Left lung (tissue), 10 donors: ENCODE results near the gene CMA1. TPM values are rescaled to one million over a fixed set of nuclear protein-coding genes. Genes with fewer than 3 reads are reported as not detected.

Source experiments
- ATAC-seq: fragments of 200-7000 bp; cut with Tn5 transposase; one replicate; pipeline ENCODE4 v1.9.1; 2020; ENCODE audit warnings: moderate library complexity
- DNase-seq, 4 donors: peaks; one replicate each; pipeline ENCODE4 v3.0.0-alpha.2; 2013 to 2020
- H3K27ac ChIP-seq, 2 donors: fragments of 200-600 bp; sonication (generic) in 1 of 2; one replicate each; pipeline versions ENCODE4 v1.5.0 to v1.8.0; 2020 to 2021
- H3K27me3 ChIP-seq, 2 donors: fragments of 200-600 bp; sonication (generic) in 1 of 2; one replicate each; pipeline versions ENCODE4 v1.5.0 to v1.8.0; 2020 to 2021
- H3K36me3 ChIP-seq, 2 donors: fragments of 200-600 bp; sonication (generic) in 1 of 2; one replicate each; pipeline versions ENCODE4 v1.5.0 to v1.8.0; 2020 to 2021
- H3K4me1 ChIP-seq, 2 donors: fragments of 200-600 bp; one replicate each; pipeline ENCODE4 v1.8.0; 2021
- H3K4me3 ChIP-seq, 2 donors: fragments of 200-600 bp; sonication (generic) in 1 of 2; one replicate each; pipeline versions ENCODE4 v1.5.0 to v1.8.0; 2020 to 2021; ENCODE audit warnings: mild to moderate bottlenecking in 1 of 2
- H3K9me3 ChIP-seq, 2 donors: fragments of 200-600 bp; sonication (generic) in 1 of 2; one replicate each; pipeline versions ENCODE4 v1.5.0 to v1.8.0; 2020 to 2021
- CTCF ChIP-seq, 2 donors: fragments of 200-600 bp; sonication (generic) in 1 of 2; IDR thresholded peaks; one replicate each; pipeline versions ENCODE4 v1.5.0 to v1.8.0; 2021; ENCODE audit warnings: antibody characterized with exemption in 2 of 2
- intact Hi-C, 2 donors: fragments of 100-400 bp; cut with DNase I; formaldehyde crosslinking; loops; one replicate each; pipeline versions ENCODE4 v1.11.2 to v1.14.2; 2022
- polyA plus RNA-seq, 6 donors: library from polyadenylated mRNA; unstranded; fragments of 120-200 nt; gene quantifications; one replicate each; pipeline ENCODE4 v1.2.1, GENCODE V29; 2013; ENCODE audit not compliant: insufficient read length in 6 of 6
- total RNA-seq, 2 donors: library from RNA; stranded (reverse); fragmentation: NEBNext Ultra II Directional; extraction: Animal tissue kit (Norgen Biotek cat#: 25700); gene quantifications; one replicate each; pipeline ENCODE4 v1.2.1, GENCODE V29; 2021
- donor health status: DM: no; HTN: yes; CAD: no.
- donor health status: DM: no; HTN: no; CAD: no.

CMA1 gene
- total and polyA plus RNA-seq, 8 donors = 0.17 to 0.74 (median 0.40) TPM; not detected in 3

- H3K4me3 ChIP-seq = no peak overlapping the region
- H3K27ac ChIP-seq = no peak overlapping the region
- intact Hi-C loops = no loop called here
- TF ChIP-seq CTCF (IDR thresholded peaks at IDR 0.05) = no peak
- no peaks in the 10 kb centered on the region for H3K9me3 ChIP-seq
- H3K27me3 ChIP-seq = no peaks in the 10 kb centered on the region
- H3K36me3 ChIP-seq = no peaks in the 10 kb centered on the region
- no peaks in the 10 kb centered on the region for H3K4me1 ChIP-seq
- DNase-seq = no peak
- no peak for ATAC-seq
These were observed 42.7 kb downstream of the CMA1 start for GRCh38 chr14:24465368-24465767.

- H3K4me1 ChIP-seq = no peaks in the 10 kb centered on the region
- DNase-seq = no peak
- ATAC-seq = no peak
- intact Hi-C loops = no loop called here
- H3K36me3 ChIP-seq = no peaks in the 10 kb centered on the region
- no peaks in the 10 kb centered on the region for H3K27me3 ChIP-seq
- no peak overlapping the region for H3K4me3 ChIP-seq
- H3K9me3 ChIP-seq = no peaks in the 10 kb centered on the region
- H3K27ac ChIP-seq = no peak overlapping the region
- no peak for TF ChIP-seq CTCF (IDR thresholded peaks at IDR 0.05)
These were observed 43.9 kb downstream of the CMA1 start for GRCh38 chr14:24463884-24464785.

- TF ChIP-seq CTCF (IDR thresholded peaks at IDR 0.05) = no peak
- H3K9me3 ChIP-seq = no peaks in the 10 kb centered on the region
- intact Hi-C loops = no loop called here
These were observed 44.8 kb downstream of the CMA1 start for GRCh38 chr14:24463017-24463883.

GRCh38 chr14:24461336-24461735 lies 46.7 kb downstream of the CMA1 start:
- no peak for ATAC-seq
- no peaks in the 10 kb centered on the region for H3K36me3 ChIP-seq
- H3K27ac ChIP-seq = no peak overlapping the region
- DNase-seq = no peak
- no peak for TF ChIP-seq CTCF (IDR thresholded peaks at IDR 0.05)
- H3K9me3 ChIP-seq = no peaks in the 10 kb centered on the region
- no peaks in the 10 kb centered on the region for H3K4me1 ChIP-seq
- intact Hi-C loops = no loop called here
- H3K4me3 ChIP-seq = no peak overlapping the region
- no peaks in the 10 kb centered on the region for H3K27me3 ChIP-seq

More at GRCh38 chr14:24463017-24463883, 44.8 kb downstream of the CMA1 start:
- Histone ChIP-seq H3K27me3 (no peaks in the 10 kb centered on the region), H3K36me3 (no peaks in the 10 kb centered on the region), H3K4me3 (no peak overlapping the region), H3K27ac (no peak overlapping the region), H3K4me1 (no peaks in the 10 kb centered on the region)
- DNase-seq = no peak
- ATAC-seq = no peak

- Histone ChIP-seq H3K27me3 (no peaks in the 10 kb centered on the region), H3K4me3 (no peak overlapping the region), H3K4me1 (no peaks in the 10 kb centered on the region), H3K36me3 (no peaks in the 10 kb centered on the region), H3K9me3 (no peaks in the 10 kb centered on the region), H3K27ac (no peak overlapping the region)
- DNase-seq = no peak
- no peak for TF ChIP-seq CTCF (IDR thresholded peaks at IDR 0.05)
- ATAC-seq = no peak
- intact Hi-C loops = no loop called here
These were observed 48.7 kb downstream of the CMA1 start for GRCh38 chr14:24459331-24459730.
